Right lobe of liver (tissue), 6 donors: ENCODE measurements around the gene CTU2. TPM values are rescaled to one million over a fixed set of nuclear protein-coding genes. Genes with fewer than 3 reads are reported as not detected.

Experiments
- ATAC-seq, 4 donors: fragments of 200-7000 bp; cut with Tn5 transposase; one replicate each; pipeline ENCODE4 v1.9.1; 2020; ENCODE audit warnings: mild to moderate bottlenecking in 4 of 4, moderate library complexity in 4 of 4
- DNase-seq, 3 donors: peaks; one replicate each; pipeline ENCODE4 v3.0.0-alpha.2; 2020
- H3K27ac ChIP-seq, 3 donors: fragments of 200-600 bp; one replicate each; pipeline ENCODE4 v1.8.0; 2022
- H3K27me3 ChIP-seq, 2 donors: fragments of 200-600 bp; one replicate each; pipeline ENCODE4 v1.8.0; 2022
- H3K36me3 ChIP-seq, 4 donors: fragments of 200-600 bp; sonication (generic) in 1 of 4; one replicate each; pipeline versions ENCODE4 v1.5.1 to v1.8.0; 2017 to 2022; ENCODE audit warnings: control low read depth in 1 of 4
- H3K4me1 ChIP-seq, 4 donors: fragments of 200-600 bp; sonication (generic) in 1 of 4; one replicate each; pipeline versions ENCODE4 v1.5.1 to v1.8.0; 2017 to 2022; ENCODE audit warnings: control low read depth in 1 of 4
- H3K4me3 ChIP-seq, 3 donors: fragments of 200-600 bp; one replicate each; pipeline ENCODE4 v1.8.0; 2022
- H3K9me3 ChIP-seq, 4 donors: fragments of 200-600 bp; sonication (generic) in 1 of 4; one replicate each; pipeline versions ENCODE4 v1.5.1 to v1.8.0; 2017 to 2022; ENCODE audit warnings: control low read depth in 1 of 4
- CTCF ChIP-seq, 4 donors: fragments of 200-600 bp in 3 of 4; fragments of 450-650 bp in 1 of 4; IDR thresholded peaks; one replicate each; pipeline versions ENCODE4 v1.5.1 to v1.8.0; 2016 to 2022; ENCODE audit warnings: antibody characterized with exemption in 4 of 4, mild to moderate bottlenecking in 2 of 4
- POLR2A ChIP-seq: fragments of 450-650 bp; IDR thresholded peaks from one replicate; pipeline ENCODE4 v1.6.1; 2017; ENCODE audit warnings: antibody characterized with exemption, mild to moderate bottlenecking
- WGBS: methylation state at CpG from one replicate; pipeline ENCODE4 v1.1.6; 2018; ENCODE audit warnings: low coverage, low lambda C conversion rate; ENCODE audit not compliant: insufficient coverage; ENCODE audit errors: missing lambda C conversion rate; 5-methylcytosine and 5-hydroxymethylcytosine counted together
- intact Hi-C, 2 donors: fragments of 100-400 bp; cut with DNase I; formaldehyde crosslinking; loops; one replicate each; pipeline versions ENCODE4 v1.11.2 to v1.14.1; 2022
- total RNA-seq, 6 experiments: library from RNA; depleted of rRNA in 2 of 6; stranded (reverse); fragments of >200 nt in 2 of 6; fragmentation: NEBNext Ultra II Directional in 3 of 6; extraction: Animal tissue kit (Norgen Biotek cat#: 25700) in 3 of 6; gene quantifications; one replicate each; pipeline versions ENCODE4 v1.1.0 to v1.2.4, GENCODE V29; 2016 to 2023
- donor health status: DM: no; HTN: yes; CAD: no.
- donor health status: DM: no; HTN: no; CAD: no.
- donor health status: DM: no; HTN: no; CAD: no.
- donor health status: DM: no; HTN: yes; CAD: no.
- donor health status: DM: no; HTN: yes; CAD: no.

Gene CTU2
- total RNA-seq, 6 experiments from 2014 or later = 5.0 to 9.5 (median 8.2) TPM

GRCh38 chr16:88753602-88754001 lies 47.3 kb downstream of the CTU2 start:
- WGBS = no CpG with 5 or more reads among the region's 11 CpGs
- DNase-seq (no peak), ATAC-seq (no peak)
- intact Hi-C loops = no loop called here
- Histone ChIP-seq H3K9me3 (no peaks in the 10 kb centered on the region), H3K27ac (no peak overlapping the region), H3K27me3 (no peaks in the 10 kb centered on the region), H3K36me3 (no peaks in the 10 kb centered on the region), H3K4me1 (peaks cover 0 to 5% (median 1%) of the 10 kb centered on the region in 4 donors), H3K4me3 (no peak overlapping the region)
- TF ChIP-seq CTCF (IDR thresholded peaks at IDR 0.05) (no peak), POLR2A (no peak)

GRCh38 chr16:88754109-88754911 lies 48.0 kb downstream of the CTU2 start:
- Histone ChIP-seq H3K9me3 (no peaks in the 10 kb centered on the region), H3K36me3 (no peaks in the 10 kb centered on the region), H3K4me3 (no peak overlapping the region), H3K4me1 (peaks cover 0 to 11% (median 4%) of the 10 kb centered on the region in 4 donors), H3K27ac (no peak overlapping the region), H3K27me3 (no peaks in the 10 kb centered on the region)
- ATAC-seq (no peak), DNase-seq (no peak)
- TF ChIP-seq POLR2A = no peak
- TF ChIP-seq CTCF (IDR thresholded peaks at IDR 0.05) = no peak
- WGBS = no CpG with 5 or more reads among the region's 28 CpGs
- intact Hi-C loops = no loop called here

GRCh38 chr16:88754912-88755744 lies 48.8 kb downstream of the CTU2 start:
- ATAC-seq (no peak), DNase-seq (no peak)
- Histone ChIP-seq H3K27me3 (no peaks in the 10 kb centered on the region), H3K4me1 (peaks cover 0 to 19% (median 8%) of the 10 kb centered on the region in 4 donors), H3K4me3 (no peak overlapping the region), H3K36me3 (no peaks in the 10 kb centered on the region), H3K27ac (no peak overlapping the region), H3K9me3 (no peaks in the 10 kb centered on the region)
- intact Hi-C loops = no loop called here
- TF ChIP-seq POLR2A (no peak), CTCF (IDR thresholded peaks at IDR 0.05) (no peak)
- 74% methylated on average over 19 of the region's 42 CpGs for WGBS

- TF ChIP-seq CTCF (IDR thresholded peaks at IDR 0.05) (no peak), POLR2A (no peak)
- no peaks in the 10 kb centered on the region for H3K27me3 ChIP-seq
- no peak overlapping the region for H3K27ac ChIP-seq
- DNase-seq = no peak
- no peaks in the 10 kb centered on the region for H3K9me3 ChIP-seq
- 80% methylated on average over 3 of the region's 23 CpGs for WGBS
- H3K36me3 ChIP-seq = no peaks in the 10 kb centered on the region
- intact Hi-C loops = no loop called here
- peaks cover 0 to 25% (median 11%) of the 10 kb centered on the region in 4 donors for H3K4me1 ChIP-seq
- H3K4me3 ChIP-seq = no peak overlapping the region
- ATAC-seq = no peak
Measured at GRCh38 chr16:88755745-88756443, 49.6 kb downstream of the CTU2 start.
